B cell (primary cell): ENCODE results near the gene ZNF787. TPM values are rescaled to one million over a fixed set of nuclear protein-coding genes. Genes with fewer than 3 reads are reported as not detected.

Experiments used
- ATAC-seq: fragments of 200-7000 bp; cut with Tn5 transposase; one replicate; pipeline ENCODE4 v1.10.0; 2021; ENCODE audit warnings: low read depth, mild to moderate bottlenecking, moderate number of reproducible peaks, moderate library complexity
- CTCF ChIA-PET: fragments of 350-600 bp; sonication (Branson Sonifier 250); formaldehyde crosslinking; loops from one replicate; lab custom pipeline; 2021; ENCODE audit warnings: antibody characterized with exemption, inconsistent platforms; lab: Charles Lee
- POLR2A ChIA-PET: fragments of 350-600 bp; sonication (Branson Sonifier 250); formaldehyde crosslinking; loops from one replicate; lab custom pipeline; 2021; ENCODE audit warnings: antibody characterized with exemption; lab: Charles Lee
- DNase-seq: peaks from one replicate; pipeline ENCODE4 v3.0.0; 2013
- H2AFZ ChIP-seq: 2 replicates; pipeline ENCODE4 v1.6.1; 2012; ENCODE audit warnings: mild to moderate bottlenecking, low read depth, low read length; ENCODE audit not compliant: insufficient read depth, poor library complexity, severe bottlenecking
- H3K27ac ChIP-seq, 2 donors: 1 replicate in 1 of 2; 2 replicates in 1 of 2; pipeline ENCODE4 v1.5.1; 2012 to 2013; ENCODE audit warnings: low read length in 2 of 2, mild to moderate bottlenecking in 2 of 2, moderate library complexity in 1 of 2
- H3K27me3 ChIP-seq, 4 experiments: fragments of 200-600 bp in 1 of 4; sonication (generic) in 1 of 4; replicated peaks in 1 of 4; 1 replicate in 2 of 4; 2 replicates in 2 of 4; pipeline versions ENCODE4 v1.6.1 to v1.7.0; 2013 to 2016; ENCODE audit warnings: low read length in 3 of 4, mild to moderate bottlenecking in 2 of 4, mixed read lengths in 1 of 4, moderate library complexity in 1 of 4; ENCODE audit not compliant: insufficient read depth in 4 of 4, control insufficient read depth in 3 of 4; ENCODE audit errors: control extremely low read depth in 1 of 4
- H3K36me3 ChIP-seq, 2 experiments: replicated peaks in 1 of 2; 1 replicate in 1 of 2; 2 replicates in 1 of 2; pipeline versions ENCODE4 v1.6.1 to v1.7.1; 2013; ENCODE audit warnings: low read length in 1 of 2; ENCODE audit not compliant: insufficient read depth in 2 of 2, control insufficient read depth in 1 of 2; ENCODE audit errors: control extremely low read depth in 1 of 2, extremely low read depth in 1 of 2
- H3K4me1 ChIP-seq, 2 donors: fragments of 200-600 bp in 1 of 2; sonication (generic) in 1 of 2; 1 replicate in 1 of 2; 2 replicates in 1 of 2; pipeline versions ENCODE4 v1.5.1 to v1.6.1; 2013 to 2017; ENCODE audit warnings: low read length in 2 of 2; ENCODE audit not compliant: control insufficient read depth in 2 of 2, insufficient read depth in 2 of 2
- H3K4me2 ChIP-seq: replicated peaks from 2 replicates; pipeline ENCODE3; 2012; ENCODE audit warnings: mild to moderate bottlenecking, low read depth, low read length; ENCODE audit not compliant: poor library complexity, severe bottlenecking
- H3K4me3 ChIP-seq, 5 experiments: fragments of 200-600 bp in 1 of 5; sonication (generic) in 1 of 5; 1 replicate in 3 of 5; 2 replicates in 2 of 5; pipeline versions ENCODE4 v1.5.1 to v1.7.0; 2011 to 2016; ENCODE audit warnings: low read length in 4 of 5, mild to moderate bottlenecking in 4 of 5, low read depth in 2 of 5, control low read depth in 1 of 5, moderate library complexity in 1 of 5; ENCODE audit not compliant: insufficient read depth in 1 of 5; ENCODE audit errors: control extremely low read depth in 1 of 5, extremely low read depth in 1 of 5
- H3K79me2 ChIP-seq: fragments of 200-600 bp; sonication (generic); one replicate; pipeline ENCODE4 v1.6.0; 2016; ENCODE audit warnings: low read length; ENCODE audit not compliant: control insufficient read depth, insufficient read depth
- H3K9ac ChIP-seq: fragments of 200-600 bp; sonication (generic); 2 replicates; pipeline ENCODE4 v1.6.1; 2017; ENCODE audit warnings: mild to moderate bottlenecking, low read length, moderate library complexity
- H3K9me3 ChIP-seq, 3 donors: one replicate each; pipeline versions ENCODE4 v1.6.1 to v1.7.1; 2013; ENCODE audit warnings: low read length in 2 of 3; ENCODE audit not compliant: control insufficient read depth in 2 of 3, insufficient read depth in 1 of 3; ENCODE audit errors: control extremely low read depth in 1 of 3
- H4K20me1 ChIP-seq: 2 replicates; pipeline ENCODE4 v1.6.0; 2012; ENCODE audit warnings: mild to moderate bottlenecking, low read length; ENCODE audit not compliant: insufficient read depth, control insufficient read depth, poor library complexity, severe bottlenecking
- H3K27ac Mint-ChIP-seq: one replicate; pipeline ENCODE4 v1.8.0; 2021; ENCODE audit warnings: mixed read lengths
- H3K27me3 Mint-ChIP-seq: one replicate; pipeline ENCODE4 v1.8.0; 2021; ENCODE audit warnings: mixed read lengths
- H3K4me1 Mint-ChIP-seq: one replicate; pipeline ENCODE4 v1.8.0; 2021; ENCODE audit warnings: mixed read lengths
- H3K4me3 Mint-ChIP-seq: one replicate; pipeline ENCODE4 v1.8.0; 2021; ENCODE audit warnings: mixed read lengths
- H3K9me3 Mint-ChIP-seq: one replicate; pipeline ENCODE4 v1.8.0; 2022; ENCODE audit warnings: mixed read lengths; ENCODE audit not compliant: insufficient read depth
- EZH2 ChIP-seq: IDR thresholded peaks from 2 replicates; pipeline ENCODE4 v1.6.1; 2012; ENCODE audit warnings: borderline replicate concordance, low read depth, mild to moderate bottlenecking, moderate library complexity, low read length; ENCODE audit not compliant: insufficient read depth, poor library complexity, severe bottlenecking
- WGBS: methylation state at CpG from one replicate; pipeline ENCODE4 v1.1.5; 2013; ENCODE audit warnings: missing lambda C conversion rate; ENCODE audit not compliant: insufficient coverage; 5-methylcytosine and 5-hydroxymethylcytosine counted together
- intact Hi-C: fragments of 100-400 bp; cut with micrococcal nuclease; formaldehyde crosslinking; loops from one replicate; pipeline ENCODE4 v1.10.0; 2022
- polyA plus RNA-seq: library from polyadenylated mRNA; depleted of rRNA; stranded (reverse); fragments of >200 nt; gene quantifications from 2 replicates; pipeline ENCODE4 v1.2.3, GENCODE V29; 2012
- total RNA-seq, 2 donors: library from RNA; stranded (reverse); fragments of 120-200 nt in 1 of 2; gene quantifications; 1 replicate in 1 of 2; 2 replicates in 1 of 2; pipeline versions ENCODE4 v1.2.3 to v1.2.4, GENCODE V29; 2013 to 2022
- TF ChIP-seq, protein P1 (sequence below): fragments of 200-600 bp; IDR thresholded peaks from one replicate; pipeline ENCODE4 v1.8.0; 2022; ENCODE audit warnings: antibody characterized with exemption, mild to moderate bottlenecking

Gene ZNF787
- total and polyA plus RNA-seq, 2 donors (not counting 1 experiment from before 2014, with no cell fraction given), result 19.6 to 47.9 TPM

DNA sequence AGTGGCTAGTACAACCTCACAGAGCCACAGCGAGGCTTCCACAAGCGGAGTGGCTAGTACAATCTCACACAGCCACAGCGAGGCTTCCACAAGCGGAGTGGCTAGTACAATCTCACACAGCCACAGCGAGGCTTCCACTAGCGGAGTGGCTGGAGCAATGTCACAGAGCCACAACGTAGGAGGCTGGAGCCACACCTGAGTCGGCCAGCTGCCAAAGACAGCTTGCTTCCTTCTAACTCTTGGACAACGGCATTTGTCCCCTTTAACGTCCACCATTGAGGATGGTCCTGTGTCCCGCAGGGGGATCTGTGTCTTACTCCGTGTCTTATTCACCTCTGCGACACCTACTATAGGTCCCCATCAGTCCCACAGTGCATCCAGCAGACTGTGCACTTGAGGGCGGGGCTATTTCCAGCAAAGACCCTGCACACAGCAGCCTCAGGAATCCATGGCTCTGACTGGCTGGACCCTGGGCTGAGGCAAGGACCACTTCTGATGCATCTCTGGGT is 3.7 kb downstream of the ZNF787 start:
- H3K4me3 Mint-ChIP-seq, result peak overlapping the region; percentile 49
- H3K27me3 Mint-ChIP-seq, result no peaks in the 10 kb centered on the region
- Histone ChIP-seq H3K4me1 (peaks cover 44 to 60% of the 10 kb centered on the region in 2 donors), H4K20me1 (peaks cover 66% of the 10 kb centered on the region), H3K9ac (no peak overlapping the region), H3K4me3 (no peak overlapping the region), H3K9me3 (no peaks in the 10 kb centered on the region), H3K27me3 (no peaks in the 10 kb centered on the region), H2AFZ (no peak overlapping the region), H3K27ac (no peak overlapping the region), H3K4me2 (no peak overlapping the region), H3K79me2 (peaks cover 85% of the 10 kb centered on the region), H3K36me3 (peaks cover 0 to 18% of the 10 kb centered on the region in 2 experiments)
- peaks cover 69% of the 10 kb centered on the region for H3K4me1 Mint-ChIP-seq
- POLR2A ChIA-PET, result no interaction called here
- 95% methylated on average over 14 of the region's 14 CpGs for WGBS
- intact Hi-C loops, result no loop called here
- DNase-seq (no peak), ATAC-seq (no peak)
- CTCF ChIA-PET, result no interaction called here
- no peaks in the 10 kb centered on the region for H3K9me3 Mint-ChIP-seq
- H3K27ac Mint-ChIP-seq, result peak overlapping the region; percentile 50
- TF ChIP-seq EZH2, result no peak
- TF ChIP-seq, protein P1, sequence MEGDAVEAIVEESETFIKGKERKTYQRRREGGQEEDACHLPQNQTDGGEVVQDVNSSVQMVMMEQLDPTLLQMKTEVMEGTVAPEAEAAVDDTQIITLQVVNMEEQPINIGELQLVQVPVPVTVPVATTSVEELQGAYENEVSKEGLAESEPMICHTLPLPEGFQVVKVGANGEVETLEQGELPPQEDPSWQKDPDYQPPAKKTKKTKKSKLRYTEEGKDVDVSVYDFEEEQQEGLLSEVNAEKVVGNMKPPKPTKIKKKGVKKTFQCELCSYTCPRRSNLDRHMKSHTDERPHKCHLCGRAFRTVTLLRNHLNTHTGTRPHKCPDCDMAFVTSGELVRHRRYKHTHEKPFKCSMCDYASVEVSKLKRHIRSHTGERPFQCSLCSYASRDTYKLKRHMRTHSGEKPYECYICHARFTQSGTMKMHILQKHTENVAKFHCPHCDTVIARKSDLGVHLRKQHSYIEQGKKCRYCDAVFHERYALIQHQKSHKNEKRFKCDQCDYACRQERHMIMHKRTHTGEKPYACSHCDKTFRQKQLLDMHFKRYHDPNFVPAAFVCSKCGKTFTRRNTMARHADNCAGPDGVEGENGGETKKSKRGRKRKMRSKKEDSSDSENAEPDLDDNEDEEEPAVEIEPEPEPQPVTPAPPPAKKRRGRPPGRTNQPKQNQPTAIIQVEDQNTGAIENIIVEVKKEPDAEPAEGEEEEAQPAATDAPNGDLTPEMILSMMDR, result no peak

DNA sequence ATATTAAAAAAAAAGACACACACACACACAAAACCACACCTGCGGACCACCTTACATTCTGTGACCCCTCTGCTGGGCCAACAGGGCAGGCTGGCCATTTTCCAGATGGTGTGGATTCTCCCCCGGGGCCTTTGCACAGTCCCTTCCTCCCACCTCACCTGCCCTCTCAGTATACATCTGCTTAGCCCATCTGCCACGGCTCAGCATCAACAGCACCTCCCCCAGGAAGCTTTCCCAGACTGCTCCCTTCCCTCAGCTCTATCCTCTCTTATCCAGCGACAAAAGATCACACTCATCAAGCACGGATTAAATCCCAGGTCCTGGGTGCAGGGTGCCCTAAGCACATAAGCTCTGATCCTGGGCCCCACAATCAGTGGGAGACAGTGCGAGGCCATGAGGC is 4.5 kb downstream of the ZNF787 start:
- Histone ChIP-seq H3K9ac (no peak overlapping the region), H3K4me3 (no peak overlapping the region), H2AFZ (no peak overlapping the region), H3K27ac (peak overlapping the region in 1 of 2 donors; percentile 23), H3K79me2 (peaks cover 90% of the 10 kb centered on the region), H3K27me3 (no peaks in the 10 kb centered on the region), H3K36me3 (peaks cover 0 to 18% of the 10 kb centered on the region in 2 experiments), H4K20me1 (peaks cover 74% of the 10 kb centered on the region), H3K4me2 (no peak overlapping the region), H3K9me3 (no peaks in the 10 kb centered on the region), H3K4me1 (peaks cover 47 to 63% of the 10 kb centered on the region in 2 donors)
- Mint-ChIP-seq H3K27ac (peak overlapping the region; percentile 62), H3K27me3 (no peaks in the 10 kb centered on the region), H3K4me3 (peak overlapping the region; percentile 17), H3K9me3 (no peaks in the 10 kb centered on the region), H3K4me1 (peaks cover 72% of the 10 kb centered on the region)
- ChIA-PET POLR2A (no interaction called here), CTCF (no interaction called here)
- no peak for ATAC-seq
- 95% methylated on average over 6 of the region's 6 CpGs for WGBS
- no peak for TF ChIP-seq EZH2
- TF ChIP-seq, protein P1, result no peak
- intact Hi-C loops, result no loop called here
- no peak for DNase-seq
